OCI-LY7 (cell line): Measurements from ENCODE around the gene SYCP2.

ENCODE experiments used
- EZH2phosphoT487 ChIP-seq: fragments of 200-600 bp; sonication (generic); IDR thresholded peaks from 2 replicates; pipeline ENCODE4 v1.6.1; 2018; ENCODE audit warnings: low read depth, borderline replicate concordance, mild to moderate bottlenecking, mixed run types, antibody characterized with exemption, low read length, moderate library complexity, mixed read lengths
- TF ChIP-seq, protein P1 (sequence below): fragments of 200-600 bp; sonication (generic); conservative IDR thresholded peaks from 2 replicates; pipeline ENCODE4 v1.5.1; 2014; ENCODE audit warnings: mild to moderate bottlenecking, antibody characterized with exemption, low read length, moderate library complexity, mixed read lengths

DNA sequence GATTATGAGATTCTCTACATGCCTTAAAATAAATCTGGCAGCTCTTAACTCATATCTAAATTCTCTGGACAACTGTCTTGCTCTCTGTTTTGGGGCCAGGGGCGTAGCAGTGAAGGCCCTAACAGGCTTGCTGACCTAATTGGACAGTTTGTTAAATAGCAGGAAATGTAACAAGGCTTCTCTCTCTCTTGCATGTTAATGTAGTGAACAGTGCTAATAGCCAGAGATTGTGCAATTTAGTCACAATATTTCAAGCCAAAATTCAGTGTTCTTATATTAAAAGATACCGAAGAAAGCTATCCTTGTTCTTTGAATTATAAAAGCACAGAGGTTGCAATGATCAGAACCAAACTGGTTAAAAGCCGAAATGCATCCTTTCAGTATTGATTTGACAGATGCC lies 3.7 kb upstream of the SYCP2 start:
- TF ChIP-seq, protein P1, sequence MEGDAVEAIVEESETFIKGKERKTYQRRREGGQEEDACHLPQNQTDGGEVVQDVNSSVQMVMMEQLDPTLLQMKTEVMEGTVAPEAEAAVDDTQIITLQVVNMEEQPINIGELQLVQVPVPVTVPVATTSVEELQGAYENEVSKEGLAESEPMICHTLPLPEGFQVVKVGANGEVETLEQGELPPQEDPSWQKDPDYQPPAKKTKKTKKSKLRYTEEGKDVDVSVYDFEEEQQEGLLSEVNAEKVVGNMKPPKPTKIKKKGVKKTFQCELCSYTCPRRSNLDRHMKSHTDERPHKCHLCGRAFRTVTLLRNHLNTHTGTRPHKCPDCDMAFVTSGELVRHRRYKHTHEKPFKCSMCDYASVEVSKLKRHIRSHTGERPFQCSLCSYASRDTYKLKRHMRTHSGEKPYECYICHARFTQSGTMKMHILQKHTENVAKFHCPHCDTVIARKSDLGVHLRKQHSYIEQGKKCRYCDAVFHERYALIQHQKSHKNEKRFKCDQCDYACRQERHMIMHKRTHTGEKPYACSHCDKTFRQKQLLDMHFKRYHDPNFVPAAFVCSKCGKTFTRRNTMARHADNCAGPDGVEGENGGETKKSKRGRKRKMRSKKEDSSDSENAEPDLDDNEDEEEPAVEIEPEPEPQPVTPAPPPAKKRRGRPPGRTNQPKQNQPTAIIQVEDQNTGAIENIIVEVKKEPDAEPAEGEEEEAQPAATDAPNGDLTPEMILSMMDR: no peak
- TF ChIP-seq EZH2phosphoT487: no peak
